Gastroesophageal sphincter (tissue), 3 donors: ENCODE results near the gene ABCC9.

ENCODE experiments used
- EP300 ChIP-seq: sonication (generic); formaldehyde crosslinking; IDR thresholded peaks from one replicate; pipeline ENCODE4 v1.6.1; 2017; ENCODE audit warnings: antibody characterized with exemption, mild to moderate bottlenecking
- POLR2A ChIP-seq, 2 donors: fragments of 450-650 bp; IDR thresholded peaks; one replicate each; pipeline ENCODE4 v1.6.1; 2017; ENCODE audit warnings: antibody characterized with exemption in 2 of 2, mild to moderate bottlenecking in 2 of 2, moderate library complexity in 1 of 2
- POLR2AphosphoS5 ChIP-seq: sonication (generic); formaldehyde crosslinking; IDR thresholded peaks from one replicate; pipeline ENCODE4 v1.6.1; 2017; ENCODE audit warnings: antibody characterized with exemption
- TF ChIP-seq, protein P1 (sequence below), 4 experiments: fragments of 200-600 bp in 2 of 4; fragments of 450-650 bp in 2 of 4; sonication (generic) in 1 of 4; IDR thresholded peaks; one replicate each; pipeline ENCODE4 v1.5.1; 2017 to 2019; ENCODE audit warnings: antibody characterized with exemption in 4 of 4, mild to moderate bottlenecking in 2 of 4, moderate library complexity in 2 of 4

- no peak for TF ChIP-seq POLR2A (IDR thresholded peaks at IDR 0.05)
- no peak for TF ChIP-seq POLR2AphosphoS5
- TF ChIP-seq, protein P1, sequence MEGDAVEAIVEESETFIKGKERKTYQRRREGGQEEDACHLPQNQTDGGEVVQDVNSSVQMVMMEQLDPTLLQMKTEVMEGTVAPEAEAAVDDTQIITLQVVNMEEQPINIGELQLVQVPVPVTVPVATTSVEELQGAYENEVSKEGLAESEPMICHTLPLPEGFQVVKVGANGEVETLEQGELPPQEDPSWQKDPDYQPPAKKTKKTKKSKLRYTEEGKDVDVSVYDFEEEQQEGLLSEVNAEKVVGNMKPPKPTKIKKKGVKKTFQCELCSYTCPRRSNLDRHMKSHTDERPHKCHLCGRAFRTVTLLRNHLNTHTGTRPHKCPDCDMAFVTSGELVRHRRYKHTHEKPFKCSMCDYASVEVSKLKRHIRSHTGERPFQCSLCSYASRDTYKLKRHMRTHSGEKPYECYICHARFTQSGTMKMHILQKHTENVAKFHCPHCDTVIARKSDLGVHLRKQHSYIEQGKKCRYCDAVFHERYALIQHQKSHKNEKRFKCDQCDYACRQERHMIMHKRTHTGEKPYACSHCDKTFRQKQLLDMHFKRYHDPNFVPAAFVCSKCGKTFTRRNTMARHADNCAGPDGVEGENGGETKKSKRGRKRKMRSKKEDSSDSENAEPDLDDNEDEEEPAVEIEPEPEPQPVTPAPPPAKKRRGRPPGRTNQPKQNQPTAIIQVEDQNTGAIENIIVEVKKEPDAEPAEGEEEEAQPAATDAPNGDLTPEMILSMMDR (IDR thresholded peaks at IDR 0.05): no peak
- TF ChIP-seq EP300: no peak
These were observed 135.0 kb downstream of the ABCC9 start for GRCh38 chr12:21806255-21806654.
